Measurements from ENCODE around the gene RTKN.

RTKN gene

GRCh38 chr2:74379851-74380789 lies 61.6 kb downstream of the RTKN start, which contains the start of gene DCTN1:
DCTN1 (minus strand) TSS chr2:74380311; CDS start chr2:74380037, 274 bp downstream.
- DNase-seq (ENCODE audit: low read depth, low spot score) = peak; percentile 74

DNA sequence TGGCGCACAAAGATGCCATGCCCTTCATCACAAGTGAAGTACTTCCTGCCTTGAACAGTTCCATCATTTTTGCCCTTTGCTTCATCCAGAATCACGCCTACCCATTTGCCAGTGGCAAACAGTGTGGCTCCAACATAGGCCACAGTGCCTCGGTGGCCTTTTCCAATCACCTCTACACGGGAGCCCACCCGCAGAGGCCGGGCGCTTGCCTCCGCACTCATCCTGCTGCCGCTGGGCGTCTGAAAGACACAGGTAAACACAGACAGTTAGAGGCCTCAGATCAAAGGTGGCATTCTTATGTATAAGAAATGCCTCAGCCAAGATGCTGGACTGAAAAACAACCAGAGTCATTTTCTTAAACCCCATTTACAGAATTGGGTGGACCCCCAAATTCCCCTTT lies 63.7 kb downstream of the RTKN start:
- no peak for DNase-seq (ENCODE audit: low read depth, low spot score)

GRCh38 chr2:74375838-74376237 lies 65.9 kb downstream of the RTKN start:
- DNase-seq (ENCODE audit: low read depth, low spot score) = no peak

All from astrocyte of the hippocampus (primary cell).